Neuronal stem cell (in vitro differentiated cells): ENCODE results near the gene DAPK1.

ENCODE experiments used
- DNase-seq: peaks from one replicate; pipeline ENCODE4 v3.0.0-alpha.2; 2013; ENCODE audit warnings: low spot score
- H2AFZ ChIP-seq: one replicate; pipeline ENCODE4 v1.6.1; 2013; ENCODE audit warnings: mild to moderate bottlenecking, low read length, inconsistent platforms
- H2AK5ac ChIP-seq: 2 replicates; pipeline ENCODE4 v1.6.1; 2013; ENCODE audit warnings: low read depth, mild to moderate bottlenecking, inconsistent platforms, low read length, moderate library complexity, mixed read lengths
- H2BK120ac ChIP-seq: 2 replicates; pipeline ENCODE4 v1.6.1; 2013; ENCODE audit warnings: low read depth, mild to moderate bottlenecking, inconsistent platforms, low read length, moderate library complexity, mixed read lengths
- H2BK12ac ChIP-seq: one replicate; pipeline ENCODE4 v1.6.1; 2013; ENCODE audit warnings: low read length, inconsistent platforms
- H2BK15ac ChIP-seq: 2 replicates; pipeline ENCODE4 v1.6.1; 2013; ENCODE audit warnings: mild to moderate bottlenecking, low read length, inconsistent platforms, mixed read lengths
- H2BK5ac ChIP-seq: one replicate; pipeline ENCODE4 v1.6.1; 2013; ENCODE audit warnings: inconsistent platforms, mild to moderate bottlenecking, low read length, moderate library complexity
- H3K14ac ChIP-seq: one replicate; pipeline ENCODE4 v1.6.1; 2013; ENCODE audit warnings: low read length, inconsistent platforms
- H3K18ac ChIP-seq: 2 replicates; pipeline ENCODE4 v1.6.1; 2013; ENCODE audit warnings: low read length, inconsistent platforms
- H3K23ac ChIP-seq: 2 replicates; pipeline ENCODE4 v1.6.1; 2013; ENCODE audit warnings: low read depth, mild to moderate bottlenecking, mixed read lengths, low read length, inconsistent platforms; ENCODE audit not compliant: poor library complexity
- H3K27ac ChIP-seq: replicated peaks from 3 replicates; pipeline ENCODE4 v1.5.1; 2013; ENCODE audit warnings: low read length, inconsistent platforms
- H3K27me3 ChIP-seq, 3 experiments: 2 replicates each; pipeline ENCODE4 v1.6.1; 2013; ENCODE audit warnings: low read length in 3 of 3, mild to moderate bottlenecking in 2 of 3, inconsistent platforms in 1 of 3, low read depth in 1 of 3, mixed read lengths in 1 of 3, moderate library complexity in 1 of 3; ENCODE audit not compliant: control insufficient read depth in 3 of 3, insufficient read depth in 3 of 3
- H3K36me3 ChIP-seq, 2 donors: replicated peaks in 1 of 2; 2 replicates each; pipeline ENCODE4 v1.6.1; 2013; ENCODE audit warnings: low read length in 2 of 2; ENCODE audit not compliant: control insufficient read depth in 2 of 2, insufficient read depth in 2 of 2
- H3K4ac ChIP-seq: 2 replicates; pipeline ENCODE4 v1.6.1; 2013; ENCODE audit warnings: inconsistent platforms, mild to moderate bottlenecking, low read length, moderate library complexity
- H3K4me1 ChIP-seq, 2 donors: 1 replicate in 1 of 2; 2 replicates in 1 of 2; pipeline ENCODE4 v1.6.1; 2013; ENCODE audit warnings: low read length in 2 of 2, low read depth in 1 of 2; ENCODE audit not compliant: control insufficient read depth in 2 of 2, insufficient read depth in 1 of 2
- H3K4me2 ChIP-seq: one replicate; pipeline ENCODE4 v1.6.1; 2013; ENCODE audit warnings: mild to moderate bottlenecking, low read length, inconsistent platforms; ENCODE audit not compliant: insufficient read depth, poor library complexity, severe bottlenecking
- H3K4me3 ChIP-seq, 2 donors: 2 replicates each; pipeline ENCODE4 v1.5.1; 2013; ENCODE audit warnings: low read length in 2 of 2, mild to moderate bottlenecking in 2 of 2, inconsistent platforms in 1 of 2, moderate library complexity in 1 of 2
- H3K79me1 ChIP-seq: one replicate; pipeline ENCODE4 v1.6.1; 2013; ENCODE audit warnings: low read depth, mild to moderate bottlenecking, inconsistent platforms, low read length, moderate library complexity
- H3K9ac ChIP-seq: one replicate; pipeline ENCODE4 v1.6.1; 2013; ENCODE audit warnings: mild to moderate bottlenecking, low read depth, low read length, inconsistent platforms; ENCODE audit not compliant: poor library complexity
- H3K9me3 ChIP-seq, 2 donors: replicated peaks in 1 of 2; 2 replicates each; pipeline versions ENCODE3 to v1.6.1; 2013; ENCODE audit warnings: low read length in 2 of 2, mild to moderate bottlenecking in 2 of 2, inconsistent platforms in 1 of 2, low read depth in 1 of 2, mixed read lengths in 1 of 2, moderate library complexity in 1 of 2; ENCODE audit not compliant: control insufficient read depth in 2 of 2, insufficient read depth in 1 of 2
- H4K8ac ChIP-seq: one replicate; pipeline ENCODE4 v1.6.1; 2013; ENCODE audit warnings: low read depth, mild to moderate bottlenecking, inconsistent platforms, low read length, moderate library complexity
- H4K91ac ChIP-seq: one replicate; pipeline ENCODE4 v1.6.1; 2013; ENCODE audit warnings: low read length, low read depth, mild to moderate bottlenecking, inconsistent platforms; ENCODE audit not compliant: poor library complexity
- WGBS, 2 donors: extraction: QIAGEN DNeasy Blood & Tissue Kit; methylation state at CpG; one replicate each; pipeline ENCODE4 v1.1.7; 2013; ENCODE audit warnings: missing lambda C conversion rate in 2 of 2, mixed read lengths in 1 of 2; ENCODE audit not compliant: insufficient read length in 2 of 2, insufficient replicate concordance in 1 of 2; ENCODE audit errors: extremely low coverage in 2 of 2; 5-methylcytosine and 5-hydroxymethylcytosine counted together

Gene DAPK1

DNA sequence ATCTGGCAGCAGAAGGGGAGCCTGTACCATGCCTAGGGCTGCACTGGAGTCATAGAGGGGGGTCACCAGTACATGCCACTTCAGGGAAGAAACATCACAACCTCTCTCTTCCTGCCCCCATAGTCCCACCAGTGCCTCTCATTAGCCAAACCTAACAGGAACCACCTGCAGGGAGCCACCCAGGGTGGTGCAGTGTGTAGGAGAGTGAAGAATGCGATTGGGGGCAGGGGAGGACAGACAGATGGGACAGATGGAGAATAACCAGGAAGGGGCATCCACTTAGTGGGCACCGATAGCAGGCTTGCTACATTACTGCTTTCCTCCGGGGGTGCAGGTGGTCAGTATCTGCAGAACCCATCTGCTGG, 19.2 kb downstream of the DAPK1 start:
- Histone ChIP-seq H3K4me3 (peak overlapping the region in 1 of 2 donors; percentile 34), H2BK120ac (no peak overlapping the region), H3K4me2 (no peak overlapping the region), H2AFZ (no peak overlapping the region), H3K4ac (no peak overlapping the region), H2BK12ac (no peak overlapping the region), H2BK5ac (no peak overlapping the region), H2AK5ac (no peak overlapping the region), H3K9me3 (peaks cover 0 to 19% of the 10 kb centered on the region in 2 donors), H4K8ac (no peak overlapping the region), H3K23ac (peak overlapping the region; percentile 62), H3K79me1 (peaks cover 2% of the 10 kb centered on the region), H3K27me3 (no peaks in the 10 kb centered on the region), H3K36me3 (peaks cover 0 to 44% of the 10 kb centered on the region in 2 donors), H3K27ac (no peak overlapping the region), H3K9ac (no peak overlapping the region), H4K91ac (no peak overlapping the region), H3K18ac (no peak overlapping the region), H2BK15ac (no peak overlapping the region), H3K14ac (peak overlapping the region; percentile 26), H3K4me1 (peaks cover 2 to 16% of the 10 kb centered on the region in 2 donors)
- DNase-seq, result no peak
- no CpG with 5 or more reads among the region's 3 CpGs for WGBS, 2 donors

GRCh38 chr9:87517732-87518131, 20.1 kb downstream of the DAPK1 start:
- H3K18ac ChIP-seq, result no peak overlapping the region
- no peak overlapping the region for H2BK15ac ChIP-seq
- no peak overlapping the region for H4K91ac ChIP-seq
- H2BK5ac ChIP-seq, result no peak overlapping the region
- no peak overlapping the region for H2AFZ ChIP-seq
- DNase-seq, result no peak
- H3K27me3 ChIP-seq, result no peaks in the 10 kb centered on the region
- H3K23ac ChIP-seq, result no peak overlapping the region
- H2BK12ac ChIP-seq, result no peak overlapping the region
- no CpG with 5 or more reads among the region's 6 CpGs for WGBS, 2 donors
- no peak overlapping the region for H2BK120ac ChIP-seq
- H3K36me3 ChIP-seq, result peaks cover 0 to 38% of the 10 kb centered on the region in 2 donors
- H3K9ac ChIP-seq, result no peak overlapping the region
- no peak overlapping the region for H3K4ac ChIP-seq
- peaks cover 0 to 19% of the 10 kb centered on the region in 2 donors for H3K9me3 ChIP-seq
- peaks cover 2 to 16% of the 10 kb centered on the region in 2 donors for H3K4me1 ChIP-seq
- no peak overlapping the region for H3K14ac ChIP-seq
- no peak overlapping the region for H3K4me2 ChIP-seq
- H4K8ac ChIP-seq, result no peak overlapping the region
- no peak overlapping the region for H3K4me3 ChIP-seq
- H3K27ac ChIP-seq, result no peak overlapping the region
- H2AK5ac ChIP-seq, result no peak overlapping the region
- no peaks in the 10 kb centered on the region for H3K79me1 ChIP-seq

- Histone ChIP-seq H3K4me1 (peaks cover 2 to 16% of the 10 kb centered on the region in 2 donors), H3K4me2 (no peak overlapping the region), H3K9ac (no peak overlapping the region), H4K91ac (no peak overlapping the region), H3K27ac (no peak overlapping the region), H3K36me3 (peaks cover 1 to 33% of the 10 kb centered on the region in 2 donors), H2BK120ac (no peak overlapping the region), H2AFZ (no peak overlapping the region), H3K23ac (no peak overlapping the region), H2BK5ac (no peak overlapping the region), H2AK5ac (no peak overlapping the region), H3K4me3 (no peak overlapping the region), H3K14ac (peak overlapping the region; percentile 25), H3K4ac (no peak overlapping the region), H2BK12ac (no peak overlapping the region), H3K18ac (no peak overlapping the region), H3K27me3 (no peaks in the 10 kb centered on the region), H4K8ac (no peak overlapping the region), H2BK15ac (no peak overlapping the region), H3K9me3 (peaks cover 0 to 19% of the 10 kb centered on the region in 2 donors), H3K79me1 (peaks cover under 1% of the 10 kb centered on the region)
- no peak for DNase-seq
- no CpG with 5 or more reads among the region's 12 CpGs for WGBS, 2 donors
These were observed 21.2 kb downstream of the DAPK1 start for GRCh38 chr9:87518702-87519335.

DNA sequence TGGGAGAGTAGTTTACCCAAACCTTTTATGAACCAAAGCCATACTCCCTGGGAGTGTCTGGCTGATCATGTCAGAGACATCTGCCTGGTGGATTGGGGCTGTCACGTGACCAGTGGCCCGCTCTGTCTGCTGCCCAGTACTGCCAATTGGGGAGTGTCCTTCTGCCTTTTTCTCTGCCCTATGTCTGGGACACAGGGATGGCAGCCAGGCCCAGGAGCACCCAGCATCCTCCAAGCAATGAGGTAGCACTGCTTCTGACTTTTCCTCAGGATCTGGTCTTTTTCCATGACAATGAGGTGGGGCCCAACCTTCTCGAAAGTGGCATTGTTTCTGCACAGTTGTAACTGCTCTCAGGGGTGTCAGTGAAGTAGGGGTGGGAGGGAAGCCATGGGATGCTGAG, 21.8 kb downstream of the DAPK1 start:
- no peak overlapping the region for H2BK120ac ChIP-seq
- H4K91ac ChIP-seq, result no peak overlapping the region
- no peak overlapping the region for H3K4ac ChIP-seq
- no peak overlapping the region for H3K23ac ChIP-seq
- H3K79me1 ChIP-seq, result peaks cover 4% of the 10 kb centered on the region
- no peak overlapping the region for H2BK12ac ChIP-seq
- H3K36me3 ChIP-seq, result peaks cover 2 to 33% of the 10 kb centered on the region in 2 donors
- no peak overlapping the region for H4K8ac ChIP-seq
- peak overlapping the region in 1 of 2 donors; percentile 22 for H3K4me3 ChIP-seq
- no peak overlapping the region for H2BK5ac ChIP-seq
- peak overlapping the region; percentile 25 for H3K9ac ChIP-seq
- H2BK15ac ChIP-seq, result no peak overlapping the region
- no peak for DNase-seq
- H3K4me1 ChIP-seq, result peaks cover 2 to 16% of the 10 kb centered on the region in 2 donors
- H3K27me3 ChIP-seq, result no peaks in the 10 kb centered on the region
- H2AK5ac ChIP-seq, result no peak overlapping the region
- H3K4me2 ChIP-seq, result no peak overlapping the region
- H3K9me3 ChIP-seq, result peaks cover 0 to 19% of the 10 kb centered on the region in 2 donors
- no CpG with 5 or more reads among the region's 3 CpGs for WGBS, 2 donors
- no peak overlapping the region for H3K14ac ChIP-seq
- H3K27ac ChIP-seq, result no peak overlapping the region
- H3K18ac ChIP-seq, result no peak overlapping the region
- H2AFZ ChIP-seq, result no peak overlapping the region
